ENCODE results near the gene NTHL1. TPM values are rescaled to one million over a fixed set of nuclear protein-coding genes. Genes with fewer than 3 reads are reported as not detected.

The NTHL1 gene
- total RNA-seq, 4 donors from 2014 or later = 14.9 to 28.8 (median 19.9) TPM

DNA sequence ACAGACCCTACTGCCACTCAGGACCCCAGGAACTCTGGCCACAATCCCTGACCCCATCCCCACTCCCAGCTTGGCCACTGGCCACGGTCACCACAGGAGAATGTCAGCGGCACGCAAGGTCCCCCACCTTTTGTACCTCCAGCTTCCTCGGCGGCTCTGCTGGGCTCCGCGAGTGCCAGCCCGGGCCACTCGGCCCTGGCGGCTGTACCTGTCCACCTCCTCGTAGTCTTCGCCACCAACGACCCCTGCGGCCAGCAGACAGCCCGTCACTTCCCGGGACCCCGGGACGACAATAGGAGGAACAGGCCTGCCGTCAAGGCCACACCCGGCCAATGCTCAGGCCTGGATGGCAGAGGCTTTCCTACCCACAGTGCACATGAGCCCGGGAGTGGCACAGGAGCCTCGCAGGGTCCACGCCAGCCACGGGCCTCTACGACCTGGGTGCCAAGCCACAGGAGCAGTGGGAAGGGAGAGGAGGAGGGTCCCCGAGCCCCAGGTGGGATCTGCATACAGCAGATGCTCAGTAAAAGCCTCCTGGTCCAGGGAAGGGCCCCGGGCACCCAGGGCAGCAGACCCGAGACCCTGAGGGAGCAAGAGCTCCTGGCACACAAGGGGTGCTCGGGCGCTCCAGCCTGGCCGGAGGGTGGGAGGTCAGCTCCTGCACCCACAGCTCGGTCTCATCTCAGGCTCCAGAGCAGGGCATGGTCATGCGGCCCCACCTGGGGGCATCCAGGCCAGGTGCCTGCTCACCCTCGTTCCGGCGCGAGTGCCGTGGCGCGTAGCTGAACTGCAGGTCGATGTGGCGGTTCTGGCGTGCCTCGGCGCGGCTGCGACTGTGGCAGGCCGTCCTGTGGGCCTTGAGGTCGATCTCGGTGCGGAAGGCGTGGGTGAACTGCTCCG, 45.9 kb downstream of the NTHL1 start:
- Histone ChIP-seq H3K27me3 (no peaks in the 10 kb centered on the region), H3K27ac (no peak overlapping the region), H3K9me3 (no peaks in the 10 kb centered on the region), H3K4me3 (no peak overlapping the region), H3K4me1 (peaks cover 6 to 34% (median 9%) of the 10 kb centered on the region in 4 donors), H3K36me3 (peaks cover 0 to 63% (median 3%) of the 10 kb centered on the region in 3 donors)
- no peak for DNase-seq
- TF ChIP-seq POLR2A (IDR thresholded peaks at IDR 0.05) = no peak
- TF ChIP-seq, protein P1, sequence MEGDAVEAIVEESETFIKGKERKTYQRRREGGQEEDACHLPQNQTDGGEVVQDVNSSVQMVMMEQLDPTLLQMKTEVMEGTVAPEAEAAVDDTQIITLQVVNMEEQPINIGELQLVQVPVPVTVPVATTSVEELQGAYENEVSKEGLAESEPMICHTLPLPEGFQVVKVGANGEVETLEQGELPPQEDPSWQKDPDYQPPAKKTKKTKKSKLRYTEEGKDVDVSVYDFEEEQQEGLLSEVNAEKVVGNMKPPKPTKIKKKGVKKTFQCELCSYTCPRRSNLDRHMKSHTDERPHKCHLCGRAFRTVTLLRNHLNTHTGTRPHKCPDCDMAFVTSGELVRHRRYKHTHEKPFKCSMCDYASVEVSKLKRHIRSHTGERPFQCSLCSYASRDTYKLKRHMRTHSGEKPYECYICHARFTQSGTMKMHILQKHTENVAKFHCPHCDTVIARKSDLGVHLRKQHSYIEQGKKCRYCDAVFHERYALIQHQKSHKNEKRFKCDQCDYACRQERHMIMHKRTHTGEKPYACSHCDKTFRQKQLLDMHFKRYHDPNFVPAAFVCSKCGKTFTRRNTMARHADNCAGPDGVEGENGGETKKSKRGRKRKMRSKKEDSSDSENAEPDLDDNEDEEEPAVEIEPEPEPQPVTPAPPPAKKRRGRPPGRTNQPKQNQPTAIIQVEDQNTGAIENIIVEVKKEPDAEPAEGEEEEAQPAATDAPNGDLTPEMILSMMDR (IDR thresholded peaks at IDR 0.05) = no peak

DNA sequence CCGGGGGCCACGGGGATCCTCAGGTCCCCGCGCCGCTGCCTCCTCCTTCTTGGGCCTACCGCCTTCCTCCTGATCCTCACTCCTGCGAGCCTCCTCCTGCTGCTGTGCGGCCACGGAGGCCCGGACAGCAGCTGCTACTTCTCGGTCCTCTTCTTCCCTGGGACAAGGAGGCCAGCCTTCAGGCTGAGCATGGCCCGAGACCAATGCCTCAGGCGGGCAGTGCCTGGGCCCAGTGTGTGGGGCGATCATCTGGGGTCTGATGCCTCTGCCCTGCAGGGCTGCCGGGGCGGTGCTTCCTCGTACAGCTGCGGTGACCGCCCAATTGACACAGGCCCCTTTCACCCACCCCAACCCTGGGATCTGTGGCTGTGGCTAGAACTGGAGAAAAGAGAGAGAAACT, 46.6 kb downstream of the NTHL1 start:
- Histone ChIP-seq H3K9me3 (no peaks in the 10 kb centered on the region), H3K27me3 (no peaks in the 10 kb centered on the region), H3K4me1 (peaks cover 6 to 32% (median 9%) of the 10 kb centered on the region in 4 donors), H3K36me3 (peaks cover 0 to 63% (median 3%) of the 10 kb centered on the region in 3 donors), H3K27ac (no peak overlapping the region), H3K4me3 (no peak overlapping the region)
- no peak for DNase-seq
- no peak for TF ChIP-seq POLR2A (IDR thresholded peaks at IDR 0.05)
- TF ChIP-seq, protein P1 (IDR thresholded peaks at IDR 0.05) = no peak

- H3K4me1 ChIP-seq = peaks cover 6 to 22% (median 9%) of the 10 kb centered on the region in 4 donors
- no peak overlapping the region for H3K27ac ChIP-seq
- peaks cover 0 to 63% (median 3%) of the 10 kb centered on the region in 3 donors for H3K36me3 ChIP-seq
- H3K27me3 ChIP-seq = no peaks in the 10 kb centered on the region
- H3K9me3 ChIP-seq = no peaks in the 10 kb centered on the region
- TF ChIP-seq, protein P1 (IDR thresholded peaks at IDR 0.05) = no peak
- no peak for TF ChIP-seq POLR2A (IDR thresholded peaks at IDR 0.05)
- no peak for DNase-seq
- no peak overlapping the region for H3K4me3 ChIP-seq
Measured at GRCh38 chr16:1999866-2000514, 47.6 kb downstream of the NTHL1 start.

DNA sequence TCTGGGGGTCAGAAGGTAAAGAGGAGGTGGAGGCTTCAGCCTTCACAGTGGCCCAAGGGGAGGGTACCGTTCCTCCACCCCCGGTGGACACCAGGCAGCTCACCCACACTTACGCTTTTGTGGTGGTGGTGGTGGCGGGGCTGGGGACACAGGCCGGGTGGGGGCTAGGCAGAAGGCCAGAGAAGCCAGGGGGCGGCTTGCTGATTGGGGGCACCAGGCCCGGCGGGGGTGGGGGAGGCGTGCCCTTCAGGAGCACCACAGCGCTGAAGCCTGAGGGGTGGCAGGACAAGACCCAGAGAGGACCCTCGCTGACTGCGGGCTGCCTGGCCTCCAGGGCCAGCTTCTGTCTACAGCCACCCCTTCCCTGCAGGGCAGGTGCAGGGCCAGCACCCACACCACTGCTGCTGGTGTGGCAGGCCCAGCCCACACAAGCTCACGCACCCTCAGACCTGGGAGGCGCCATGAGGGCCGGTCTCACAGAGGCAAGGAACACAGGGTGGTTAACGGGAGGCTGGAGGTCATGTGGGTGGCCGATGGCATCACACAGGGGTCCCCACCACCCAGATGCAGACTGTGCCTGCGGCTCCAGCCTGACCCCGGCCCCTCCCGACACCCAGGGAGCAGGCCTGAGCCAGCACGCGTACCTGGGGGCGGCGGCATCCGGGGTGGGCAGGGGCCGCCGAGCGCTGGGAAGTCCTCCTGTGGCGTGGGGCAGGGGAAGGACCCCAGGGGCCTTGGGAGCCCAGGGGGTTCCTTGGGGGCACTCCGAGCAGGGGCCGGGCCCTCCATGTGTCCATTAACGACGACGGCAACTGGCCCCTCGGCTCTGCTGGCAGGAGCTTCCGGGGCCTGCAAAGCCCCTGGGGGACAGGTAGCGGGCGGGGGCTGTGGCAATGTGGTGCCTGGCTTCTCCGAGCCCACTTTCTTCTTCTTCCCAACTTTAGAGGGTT, 48.5 kb downstream of the NTHL1 start:
- no peak overlapping the region for H3K4me3 ChIP-seq
- DNase-seq = no peak
- H3K9me3 ChIP-seq = no peaks in the 10 kb centered on the region
- no peaks in the 10 kb centered on the region for H3K27me3 ChIP-seq
- H3K27ac ChIP-seq = no peak overlapping the region
- H3K36me3 ChIP-seq = peaks cover 0 to 63% (median 3%) of the 10 kb centered on the region in 3 donors
- H3K4me1 ChIP-seq = peaks cover 2 to 13% (median 4%) of the 10 kb centered on the region in 4 donors
- TF ChIP-seq, protein P1 (IDR thresholded peaks at IDR 0.05) = no peak
- no peak for TF ChIP-seq POLR2A (IDR thresholded peaks at IDR 0.05)

DNA sequence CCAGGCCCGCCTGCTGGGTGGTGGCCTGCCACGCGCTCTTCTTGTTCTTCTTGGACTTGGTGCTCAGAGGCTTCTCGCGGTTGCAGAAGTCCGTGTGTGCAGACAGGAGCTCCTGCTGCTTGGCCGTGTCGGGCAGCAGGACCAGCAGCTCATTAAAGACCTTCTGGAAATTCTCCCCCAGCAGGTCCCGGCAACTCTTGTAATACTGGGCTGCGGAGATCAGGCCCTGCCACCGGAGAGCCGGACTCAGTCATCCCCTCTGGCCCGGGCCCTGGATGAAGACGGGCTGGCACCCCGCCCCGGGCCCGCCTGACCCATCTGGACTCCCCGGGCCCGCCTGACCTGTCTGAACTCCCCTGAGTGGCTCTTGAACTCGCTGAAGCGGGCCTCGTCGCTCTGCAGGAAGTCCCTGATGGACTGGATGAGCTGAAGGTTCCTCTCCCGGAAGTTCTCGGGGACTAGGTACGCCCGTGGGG, 49.2 kb downstream of the NTHL1 start:
- peak overlapping the region in 1 of 4 donors; percentile 40 for H3K27ac ChIP-seq
- no peaks in the 10 kb centered on the region for H3K9me3 ChIP-seq
- peaks cover 0 to 63% (median 3%) of the 10 kb centered on the region in 3 donors for H3K36me3 ChIP-seq
- peaks cover 0 to 6% (median 0%) of the 10 kb centered on the region in 4 donors for H3K4me1 ChIP-seq
- TF ChIP-seq, protein P1 (IDR thresholded peaks at IDR 0.05) = no peak
- no peak for TF ChIP-seq POLR2A (IDR thresholded peaks at IDR 0.05)
- H3K4me3 ChIP-seq = no peak overlapping the region
- DNase-seq = no peak
- H3K27me3 ChIP-seq = no peaks in the 10 kb centered on the region

Measured in Peyer's patch (tissue), 4 donors.